ENCODE results near the gene BCCIP. TPM values are rescaled to one million over a fixed set of nuclear protein-coding genes. Genes with fewer than 3 reads are reported as not detected.

BCCIP gene
- total RNA-seq, 1 experiment from 2014 or later = 116 TPM

Other genes with a start within 250 kb of the BCCIP start
- not detected in 2 replicates for gene TEX36, start 140.4 kb upstream of the BCCIP start, total RNA-seq (2014; rRNA removed; shearing (Covaris generic))
- gene EDRF1, start 103.8 kb upstream of the BCCIP start, total RNA-seq (2014; rRNA removed; shearing (Covaris generic)) = 17.7 and 19.7 TPM in 2 replicates
- not detected in 2 replicates for gene MMP21, start 47.7 kb upstream of the BCCIP start, total RNA-seq (2014; rRNA removed; shearing (Covaris generic))
- 65.9 and 71.2 TPM in 2 replicates for gene UROS, start 288 bp upstream of the BCCIP start, total RNA-seq (2014; rRNA removed; shearing (Covaris generic))
- gene DHX32, start 57.7 kb downstream of the BCCIP start, total RNA-seq (2014; rRNA removed; shearing (Covaris generic)) = 28.1 and 28.5 TPM in 2 replicates
- gene FANK1, start 73.0 kb downstream of the BCCIP start, total RNA-seq (2014; rRNA removed; shearing (Covaris generic)) = 2.0 and 3.1 TPM in 2 replicates